K562 (cell line): ENCODE data around the gene TAF4. TPM values are rescaled to one million over a fixed set of nuclear protein-coding genes. Genes with fewer than 3 reads are reported as not detected.

Source experiments
- ATAC-seq: fragments of 200-7000 bp; cut with Tn5 transposase; 3 replicates; pipeline ENCODE4 v1.9.1; 2020; ENCODE audit warnings: moderate library complexity
- BruUV-seq: library from RNA; stranded (reverse); fragments of 400-500 nt; replicated peaks from 2 replicates; lab custom pipeline; 2021; lab: Mats Ljungman, UMichigan
- CTCF ChIA-PET: fragments of 300-600 bp; formaldehyde crosslinking; extraction: SDS; loops from one replicate; lab custom pipeline; 2021; ENCODE audit warnings: low intra/inter-chr PET ratio; lab: Yijun Ruan, JAX
- POLR2A ChIA-PET: fragments of 300-600, 350-650 bp; sonication (Branson Sonifier 250); formaldehyde crosslinking; extraction: SDS; loops from one replicate; lab custom pipeline; 2021; ENCODE audit warnings: antibody characterized with exemption, inconsistent platforms; lab: Yijun Ruan, JAX
- DNase-seq, 4 experiments: peaks; one replicate each; pipeline versions ENCODE4 v3.0.0 to v3.0.0-alpha.2; 2011 to 2018; ENCODE audit warnings: low spot score in 3 of 4, mixed read lengths in 3 of 4; ENCODE audit errors: extremely low read depth in 1 of 4
- FAIRE-seq: peaks from 2 replicates; lab custom pipeline; 2011; peaks lifted over from hg19 to GRCh38; lab: Jason Lieb, UNC
- H2AFZ ChIP-seq: 2 replicates; pipeline ENCODE4 v1.6.0; 2011; ENCODE audit warnings: low read depth, low read length, control low read depth, inconsistent platforms
- H3K27ac ChIP-seq: fragments of 200-600 bp; 3 replicates; pipeline ENCODE4 v1.8.0; 2011; ENCODE audit warnings: low read depth, mild to moderate bottlenecking, control low read depth, inconsistent platforms, low read length, moderate library complexity, mixed read lengths; ENCODE audit errors: extremely low read depth
- H3K27me3 ChIP-seq, 2 experiments: fragments of 300-600 bp in 1 of 2; 2 replicates in 1 of 2; 3 replicates in 1 of 2; pipeline versions ENCODE4 v1.6.0 to v1.8.0; 2011; ENCODE audit warnings: inconsistent platforms in 2 of 2, low read length in 2 of 2, mild to moderate bottlenecking in 1 of 2, mixed read lengths in 1 of 2, moderate library complexity in 1 of 2; ENCODE audit not compliant: control insufficient read depth in 2 of 2, insufficient read depth in 2 of 2
- H3K36me3 ChIP-seq: fragments of 300-600 bp; 3 replicates; pipeline ENCODE4 v1.8.0; 2011; ENCODE audit warnings: mild to moderate bottlenecking, low read length, inconsistent platforms; ENCODE audit not compliant: control insufficient read depth, insufficient read depth
- H3K4me1 ChIP-seq, 2 experiments: fragments of 200-600 bp in 1 of 2; replicated peaks in 1 of 2; 2 replicates in 1 of 2; 3 replicates in 1 of 2; pipeline versions ENCODE4 v1.5.1 to v1.8.0; 2011; ENCODE audit warnings: inconsistent platforms in 2 of 2, low read length in 2 of 2, mild to moderate bottlenecking in 1 of 2, mixed read lengths in 1 of 2, moderate library complexity in 1 of 2; ENCODE audit not compliant: control insufficient read depth in 2 of 2, insufficient read depth in 2 of 2
- H3K4me2 ChIP-seq: 2 replicates; pipeline ENCODE4 v1.6.1; 2011; ENCODE audit warnings: low read length, control low read depth, inconsistent platforms, mixed read lengths; ENCODE audit not compliant: insufficient read depth
- H3K4me3 ChIP-seq: fragments of 200-600 bp; sonication (generic), shearing (Covaris generic); 2 replicates; pipeline ENCODE4 v1.5.1; 2016; ENCODE audit warnings: control low read depth, inconsistent platforms
- H3K79me2 ChIP-seq: fragments of 200-600 bp; 3 replicates; pipeline ENCODE4 v1.8.0; 2011; ENCODE audit warnings: low read length, inconsistent platforms; ENCODE audit not compliant: control insufficient read depth, insufficient read depth
- H3K9ac ChIP-seq, 2 experiments: 2 replicates each; pipeline versions ENCODE4 v1.6.0 to v1.6.1; 2011; ENCODE audit warnings: low read depth in 2 of 2, low read length in 2 of 2, control low read depth in 1 of 2, inconsistent platforms in 1 of 2, mild to moderate bottlenecking in 1 of 2, mixed read lengths in 1 of 2; ENCODE audit not compliant: insufficient read depth in 1 of 2
- H3K9me1 ChIP-seq: one replicate; pipeline ENCODE4 v1.6.0; 2011; ENCODE audit warnings: inconsistent platforms, mild to moderate bottlenecking, low read length, moderate library complexity; ENCODE audit not compliant: control insufficient read depth, insufficient read depth
- H3K9me3 ChIP-seq: replicated peaks from 2 replicates; pipeline ENCODE4 v1.5.1; 2011; ENCODE audit warnings: low read depth, low read length, inconsistent platforms; ENCODE audit not compliant: control insufficient read depth, insufficient read depth
- H4K20me1 ChIP-seq: replicated peaks from 2 replicates; pipeline ENCODE4 v1.6.1; 2011; ENCODE audit warnings: low read length, inconsistent platforms, mixed read lengths; ENCODE audit not compliant: control insufficient read depth, insufficient read depth
- HMG20B ChIP-seq: fragments of 250-450 bp; sonication (Bioruptor Pico); IDR thresholded peaks from 2 replicates; pipeline ENCODE4 v1.5.0; 2021; ENCODE audit warnings: mild to moderate bottlenecking
- MIER1 ChIP-seq: fragments of 450-650 bp; IDR thresholded peaks from 2 replicates; pipeline ENCODE4 v1.6.1; 2016; ENCODE audit warnings: antibody characterized with exemption, mild to moderate bottlenecking, low read depth
- ZNF217 ChIP-seq: sonication (generic); formaldehyde crosslinking; IDR thresholded peaks from 2 replicates; pipeline ENCODE4 v1.8.0; 2022; ENCODE audit warnings: mild to moderate bottlenecking, missing genetic modification reagents
- whole genome bisulfite sequencing: fragments of 100-300 bp; shearing (Covaris generic); methylation state at CpG from one replicate; pipeline ENCODE4 v1.1.6; 2016; ENCODE audit warnings: low coverage, mixed read lengths; ENCODE audit not compliant: insufficient coverage; ENCODE audit errors: missing lambda C conversion rate; 5-methylcytosine and 5-hydroxymethylcytosine counted together
- in situ Hi-C: fragments of 300-500 bp; cut with MboI; formaldehyde crosslinking; loops from 4 replicates; pipeline ENCODE4 v1.15.0; 2018; ENCODE audit warnings: inconsistent platforms, mixed read lengths
- intact Hi-C: fragments of 100-400 bp; cut with micrococcal nuclease; formaldehyde crosslinking; loops from 2 replicates; pipeline ENCODE4 v1.14.2; 2022
- polyA plus RNA-seq, 8 experiments: library from polyadenylated mRNA; depleted of rRNA in 4 of 8; stranded (reverse) in 5 of 8; unstranded in 3 of 8; fragments of >200 nt; fragmentation: Nextera tagmentation in 2 of 8; fragmentation: Illumina TruSeq in 1 of 8; extraction: Ambion mirVana in 2 of 8; extraction: Trizol in 1 of 8; gene quantifications; 2 replicates each; pipeline versions ENCODE4 v1.2.1 to v1.2.3, GENCODE V29; 2011 to 2014; ENCODE audit warnings: inconsistent platforms in 1 of 8, missing spikeins in 1 of 8
- total RNA-seq, 7 experiments: library from RNA; depleted of rRNA in 6 of 7; stranded (reverse); fragments of >200 nt in 6 of 7; fragmentation: Illumina TruSeq in 2 of 7; extraction: Trizol in 2 of 7; gene quantifications; 2 replicates each; pipeline versions ENCODE4 v1.2.1 to v1.2.3, GENCODE V29; 2011 to 2021; ENCODE audit warnings: low replicate concordance in 1 of 7
- TF ChIP-seq, protein P1 (sequence below): sonication (generic); formaldehyde crosslinking; IDR thresholded peaks from 2 replicates; pipeline ENCODE4 v1.8.0; 2022; ENCODE audit warnings: missing genetic modification reagents, mild to moderate bottlenecking, moderate library complexity, borderline replicate concordance
- TF ChIP-seq, protein P2 (sequence below): fragments of 200-800 bp; sonication (Bioruptor generic); IDR thresholded peaks from 2 replicates; pipeline ENCODE4 v1.6.1; 2017; ENCODE audit warnings: missing genetic modification characterization, missing compliant biosample characterization

The TAF4 gene
- total and polyA plus RNA-seq, 9 of the 15 experiments (the other 6 are each of a cell fraction or from before 2014, with no cell fraction given): 0.44 to 28.3 (median 5.6) TPM

DNA sequence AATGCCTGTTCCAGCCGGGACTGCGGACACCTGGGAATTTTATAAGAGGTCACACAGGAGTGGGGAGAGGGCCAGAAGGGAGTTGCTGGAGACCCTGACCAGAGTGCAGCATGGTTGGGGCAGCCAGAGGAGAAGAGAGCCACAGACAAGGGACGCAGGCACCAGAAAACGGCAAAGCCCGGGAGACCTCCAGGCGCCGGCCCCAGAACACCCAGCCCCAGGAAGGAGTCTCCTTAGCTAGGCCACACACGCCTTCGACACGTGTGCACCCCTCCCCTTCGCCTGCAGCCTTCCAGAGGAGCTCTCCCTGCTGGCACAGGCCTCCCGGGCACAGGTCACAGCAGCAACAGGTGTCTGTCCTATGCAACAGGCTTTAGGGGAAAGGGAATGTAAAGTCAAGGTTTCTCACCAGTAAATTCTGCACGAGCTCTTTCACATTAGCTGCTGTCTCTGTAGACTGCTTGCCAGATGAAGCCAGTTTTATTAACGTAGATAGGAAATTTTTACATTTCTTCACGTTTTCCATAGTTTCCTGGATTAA is 57.0 kb downstream of the TAF4 start:
- 92% methylated on average over 7 of the region's 15 CpGs for WGBS
- DNase-seq (no peak), ATAC-seq (no peak), FAIRE-seq (no peak)
- no peak overlapping the region for H2AFZ ChIP-seq
- intact Hi-C loops (no loop called here), in situ Hi-C loops (no loop called here)
- no peak overlapping the region for H3K4me2 ChIP-seq
- no peak overlapping the region for H3K4me3 ChIP-seq
- H3K27ac ChIP-seq: no peak overlapping the region
- CTCF ChIA-PET: interaction anchor here (0.8 kb wide), 1 partner anchor 148 kb away, joined by 3 read pairs; no protein-coding TSS in a partner anchor
- H3K9me3 ChIP-seq: no peaks in the 10 kb centered on the region
- peaks cover 6% of the 10 kb centered on the region; the same call in 1 of the 2 replicates for H4K20me1 ChIP-seq
- peaks cover 91% of the 10 kb centered on the region for H3K36me3 ChIP-seq
- peaks cover 7% of the 10 kb centered on the region for H3K79me2 ChIP-seq
- POLR2A ChIA-PET: no interaction called here
- TF ChIP-seq ZNF217 (CRISPR knock-in tag) (no peak), MIER1 (no peak)
- H3K9me1 ChIP-seq: no peaks in the 10 kb centered on the region
- peaks cover 0 to 11% of the 10 kb centered on the region in 2 experiments; a peak in 1 of 5 replicates for H3K4me1 ChIP-seq
- BruUV-seq: no TSS peak
- H3K9ac ChIP-seq: no peak overlapping the region
- no peaks in the 10 kb centered on the region for H3K27me3 ChIP-seq

DNA sequence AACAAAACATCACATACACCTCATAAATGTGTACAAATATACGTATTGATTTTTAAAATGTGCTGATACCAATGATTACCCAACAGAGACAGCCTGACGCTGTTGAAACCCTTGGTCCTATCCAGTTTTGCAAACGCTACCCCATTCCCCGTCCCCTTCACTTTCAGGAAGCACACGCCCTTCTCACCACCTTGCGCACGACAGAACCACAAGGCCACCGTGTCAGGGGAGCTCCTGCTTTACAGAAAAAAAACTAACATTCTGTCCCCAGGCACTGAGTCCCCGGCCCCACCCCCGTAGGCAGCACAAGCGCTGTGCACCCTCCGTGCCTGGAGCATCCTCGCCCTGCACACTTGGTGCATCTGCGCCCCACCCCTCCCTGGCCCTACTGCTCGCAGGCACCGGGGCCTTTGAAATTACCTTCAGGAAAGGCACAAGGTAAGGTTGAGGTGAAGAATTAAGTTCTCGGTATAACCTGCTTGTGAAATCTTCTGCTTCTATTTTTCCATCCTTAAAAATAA is 58.5 kb downstream of the TAF4 start:
- H3K9ac ChIP-seq: no peak overlapping the region
- H3K79me2 ChIP-seq: peaks cover 7% of the 10 kb centered on the region
- no peaks in the 10 kb centered on the region for H3K9me3 ChIP-seq
- H3K27ac ChIP-seq: no peak overlapping the region
- H3K36me3 ChIP-seq: peaks cover 90% of the 10 kb centered on the region
- H3K27me3 ChIP-seq: no peaks in the 10 kb centered on the region
- BruUV-seq: no TSS peak
- in situ Hi-C loops (no loop called here), intact Hi-C loops (no loop called here)
- no peak overlapping the region for H2AFZ ChIP-seq
- H3K4me3 ChIP-seq: no peak overlapping the region
- POLR2A ChIA-PET: no interaction called here
- WGBS: 95% methylated on average over 13 of the region's 17 CpGs
- TF ChIP-seq, protein P1, sequence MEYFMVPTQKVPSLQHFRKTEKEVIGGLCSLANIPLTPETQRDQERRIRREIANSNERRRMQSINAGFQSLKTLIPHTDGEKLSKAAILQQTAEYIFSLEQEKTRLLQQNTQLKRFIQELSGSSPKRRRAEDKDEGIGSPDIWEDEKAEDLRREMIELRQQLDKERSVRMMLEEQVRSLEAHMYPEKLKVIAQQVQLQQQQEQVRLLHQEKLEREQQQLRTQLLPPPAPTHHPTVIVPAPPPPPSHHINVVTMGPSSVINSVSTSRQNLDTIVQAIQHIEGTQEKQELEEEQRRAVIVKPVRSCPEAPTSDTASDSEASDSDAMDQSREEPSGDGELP: no peak
- no peak for TF ChIP-seq HMG20B
- TF ChIP-seq, protein P2, sequence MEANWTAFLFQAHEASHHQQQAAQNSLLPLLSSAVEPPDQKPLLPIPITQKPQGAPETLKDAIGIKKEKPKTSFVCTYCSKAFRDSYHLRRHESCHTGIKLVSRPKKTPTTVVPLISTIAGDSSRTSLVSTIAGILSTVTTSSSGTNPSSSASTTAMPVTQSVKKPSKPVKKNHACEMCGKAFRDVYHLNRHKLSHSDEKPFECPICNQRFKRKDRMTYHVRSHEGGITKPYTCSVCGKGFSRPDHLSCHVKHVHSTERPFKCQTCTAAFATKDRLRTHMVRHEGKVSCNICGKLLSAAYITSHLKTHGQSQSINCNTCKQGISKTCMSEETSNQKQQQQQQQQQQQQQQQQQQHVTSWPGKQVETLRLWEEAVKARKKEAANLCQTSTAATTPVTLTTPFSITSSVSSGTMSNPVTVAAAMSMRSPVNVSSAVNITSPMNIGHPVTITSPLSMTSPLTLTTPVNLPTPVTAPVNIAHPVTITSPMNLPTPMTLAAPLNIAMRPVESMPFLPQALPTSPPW: no peak
- CTCF ChIA-PET: no interaction called here
- no peak for ATAC-seq
- no peak for DNase-seq
- H4K20me1 ChIP-seq: peaks cover 6% of the 10 kb centered on the region; the same call in 1 of the 2 replicates
- peaks cover 0 to 8% of the 10 kb centered on the region in 2 experiments; a peak in 1 of 5 replicates for H3K4me1 ChIP-seq
- no peaks in the 10 kb centered on the region for H3K9me1 ChIP-seq
- H3K4me2 ChIP-seq: no peak overlapping the region
- FAIRE-seq: no peak
